NCI-H2107 (cell line): ENCODE results near the gene PHC2.
"Not testable (repeated sequence)": the region's sequence is repeated elsewhere in the genome, so short reads cannot be mapped to it uniquely, and the experiment has no call there.

Experiments used
- DNase-seq: peaks from one replicate; lab custom pipeline; 2025; lab: John Stamatoyannopoulos, UW

The PHC2 gene

DNA sequence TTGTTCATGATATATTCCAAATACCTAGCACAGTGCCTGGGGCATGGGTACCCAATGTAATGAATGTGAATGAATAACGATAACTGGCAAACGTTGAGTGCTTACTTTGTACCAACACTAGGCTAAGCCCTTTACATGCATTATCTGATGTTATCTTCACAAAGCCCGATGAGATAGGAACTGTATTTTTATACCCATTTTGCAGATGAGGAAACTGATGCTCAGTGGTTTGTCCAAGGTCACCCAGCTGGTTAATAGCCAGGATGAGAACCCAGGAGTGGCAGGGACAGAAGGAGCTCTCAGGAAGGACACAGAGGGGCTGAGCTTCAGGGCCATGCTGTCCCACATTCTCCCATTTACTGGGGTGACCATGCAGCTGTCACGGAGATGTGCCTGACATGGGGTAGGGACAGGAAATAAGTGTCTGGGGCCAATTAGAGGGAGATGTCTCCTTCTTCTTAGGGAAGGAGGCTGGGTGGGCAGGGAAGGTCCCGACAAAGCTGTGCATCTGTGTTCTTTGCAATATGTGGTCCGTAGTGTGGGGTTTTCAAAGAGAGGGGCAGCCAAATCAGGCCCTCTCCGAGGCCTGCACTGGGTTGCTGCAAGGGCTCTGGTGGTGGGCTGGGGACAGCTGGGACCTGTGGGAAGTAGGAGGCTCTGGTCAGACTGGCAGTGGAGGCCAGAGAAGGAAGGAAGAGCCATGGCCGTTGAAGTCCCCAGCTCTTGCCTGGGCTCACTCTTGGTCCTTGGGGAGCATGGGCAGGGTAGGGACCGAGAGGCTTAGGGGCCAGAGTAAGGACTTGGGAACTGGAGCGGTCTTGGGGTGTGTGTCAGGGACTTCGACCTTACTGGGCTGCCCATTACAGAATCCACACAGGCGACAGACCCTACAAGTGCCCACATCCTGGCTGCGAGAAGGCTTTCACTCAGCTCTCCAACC is 136.6 kb downstream of the PHC2 start:
- no peak for DNase-seq

DNA sequence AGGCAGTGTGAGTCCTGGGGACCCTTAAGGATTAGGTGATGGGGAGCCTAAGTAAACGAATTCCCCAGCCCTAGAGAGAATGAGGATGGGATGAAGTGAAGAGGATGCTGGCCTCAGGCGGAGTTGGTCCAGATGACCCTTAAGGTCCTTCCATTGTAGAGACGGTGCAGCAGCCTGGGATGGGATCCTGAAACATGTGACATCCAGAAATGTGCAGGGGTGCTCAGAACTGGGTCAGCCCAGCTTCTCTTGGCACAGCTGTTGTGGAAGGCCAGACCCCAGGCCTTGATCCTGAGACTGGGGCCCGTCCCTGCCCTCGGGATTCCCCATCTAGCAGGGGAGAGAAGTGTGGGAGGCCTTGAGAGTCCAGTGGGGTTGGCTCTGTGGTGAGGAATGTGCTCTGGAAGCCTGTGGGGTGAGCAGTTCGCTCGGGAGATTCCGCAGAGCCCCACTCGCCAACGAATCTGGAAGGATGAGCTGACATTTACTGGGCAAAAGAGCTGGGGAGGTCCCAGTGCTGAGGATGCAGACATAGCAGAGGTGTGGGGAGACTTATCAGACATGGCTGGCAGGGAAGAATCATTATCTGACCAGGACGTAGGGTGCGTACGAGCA is 138.1 kb downstream of the PHC2 start:
- DNase-seq, result no peak

DNA sequence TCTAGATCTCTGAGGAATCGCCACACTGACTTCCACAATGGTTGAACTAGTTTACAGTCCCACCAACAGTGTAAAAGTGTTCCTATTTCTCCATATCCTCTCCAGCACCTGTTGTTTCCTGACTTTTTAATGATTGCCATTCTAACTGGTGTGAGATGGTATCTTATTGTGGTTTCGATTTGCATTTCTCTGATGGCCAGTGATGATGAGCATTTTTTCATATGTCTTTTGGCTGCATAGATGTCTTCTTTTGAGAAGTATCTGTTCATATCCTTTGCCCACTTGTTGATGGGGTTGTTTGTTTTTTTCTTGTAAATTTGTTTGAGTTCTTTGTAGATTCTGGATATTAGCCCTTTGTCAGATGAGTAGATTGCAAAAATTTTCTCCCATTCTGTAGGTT is 140.3 kb downstream of the PHC2 start:
- DNase-seq, result not testable (repeated sequence)

DNA sequence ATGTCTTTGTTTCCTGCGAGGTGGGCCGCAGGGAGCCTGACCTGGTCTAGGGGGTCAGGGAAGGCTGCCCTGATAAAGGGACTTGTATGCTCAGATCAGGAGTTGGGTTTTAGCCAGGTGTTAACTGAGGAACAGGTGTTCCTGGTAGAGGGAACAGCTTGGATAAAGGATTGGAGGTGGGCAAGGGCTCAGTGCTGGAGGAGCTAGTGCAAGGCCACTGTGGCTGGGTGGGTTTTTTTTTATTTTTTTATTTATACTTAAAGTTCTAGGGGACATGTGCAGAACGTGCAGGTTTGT is 141.1 kb downstream of the PHC2 start:
- DNase-seq, result no peak

DNA sequence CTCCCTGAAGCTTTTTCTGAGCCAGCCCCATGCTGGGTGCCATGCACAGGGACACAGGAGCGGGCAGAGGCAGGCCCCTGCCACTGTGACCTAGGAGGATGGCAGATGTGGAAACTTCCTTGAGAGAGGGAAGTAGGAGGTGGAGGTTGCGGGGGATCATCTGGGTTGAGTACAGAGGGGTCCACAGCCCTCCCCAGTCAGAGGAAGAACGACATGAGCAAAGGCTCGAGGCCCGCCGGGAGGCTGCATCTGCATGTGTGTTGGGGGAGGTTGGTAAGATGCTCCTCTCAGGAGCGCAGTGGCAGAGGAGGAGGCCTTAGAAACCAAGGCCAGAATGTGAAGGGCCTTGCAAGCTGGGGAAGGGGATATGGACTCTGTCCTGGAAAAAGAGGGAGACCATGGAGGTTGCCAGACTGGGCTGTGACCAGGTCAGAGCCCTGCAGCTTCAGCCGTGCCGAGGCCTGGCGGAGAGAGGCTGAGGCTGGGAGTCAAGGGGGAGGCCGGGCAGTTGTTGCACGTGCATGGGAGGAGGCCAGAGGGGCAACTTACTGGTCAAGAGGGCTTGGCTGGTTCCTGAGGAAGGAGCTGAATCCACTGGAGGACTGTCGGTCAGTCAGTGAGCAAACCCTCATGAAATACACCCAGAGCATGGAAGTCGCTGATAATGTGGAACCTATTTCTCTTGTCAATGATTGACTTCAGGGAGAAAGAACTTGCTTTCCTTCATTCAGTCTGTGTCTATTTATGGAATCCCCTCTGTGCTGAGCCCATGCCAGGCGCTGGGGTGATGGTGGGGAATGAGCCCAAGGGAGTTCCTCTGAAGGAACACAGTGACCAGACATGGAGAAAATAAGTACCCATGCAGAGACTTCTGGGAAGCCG is 141.7 kb downstream of the PHC2 start:
- no peak for DNase-seq

DNA sequence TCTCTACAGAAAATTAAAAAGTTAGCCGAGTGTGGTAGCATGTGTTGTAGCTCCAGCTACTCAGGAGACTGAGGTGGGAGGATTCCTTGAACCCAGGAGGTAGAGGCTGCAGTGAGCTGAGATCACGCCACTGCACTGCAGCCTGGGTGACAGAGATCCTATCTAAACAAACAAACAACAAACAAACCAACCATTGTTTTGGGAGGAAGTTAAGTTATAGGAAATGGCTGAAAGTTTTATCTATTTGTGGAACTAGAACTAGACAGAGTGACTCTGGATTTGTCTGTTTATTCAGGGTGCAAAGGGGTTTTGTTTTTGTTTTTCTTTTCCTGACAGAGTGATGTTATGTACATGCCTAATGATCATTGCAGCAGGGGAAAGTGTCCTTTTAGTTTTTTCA is 143.6 kb downstream of the PHC2 start:
- DNase-seq, result no peak

DNA sequence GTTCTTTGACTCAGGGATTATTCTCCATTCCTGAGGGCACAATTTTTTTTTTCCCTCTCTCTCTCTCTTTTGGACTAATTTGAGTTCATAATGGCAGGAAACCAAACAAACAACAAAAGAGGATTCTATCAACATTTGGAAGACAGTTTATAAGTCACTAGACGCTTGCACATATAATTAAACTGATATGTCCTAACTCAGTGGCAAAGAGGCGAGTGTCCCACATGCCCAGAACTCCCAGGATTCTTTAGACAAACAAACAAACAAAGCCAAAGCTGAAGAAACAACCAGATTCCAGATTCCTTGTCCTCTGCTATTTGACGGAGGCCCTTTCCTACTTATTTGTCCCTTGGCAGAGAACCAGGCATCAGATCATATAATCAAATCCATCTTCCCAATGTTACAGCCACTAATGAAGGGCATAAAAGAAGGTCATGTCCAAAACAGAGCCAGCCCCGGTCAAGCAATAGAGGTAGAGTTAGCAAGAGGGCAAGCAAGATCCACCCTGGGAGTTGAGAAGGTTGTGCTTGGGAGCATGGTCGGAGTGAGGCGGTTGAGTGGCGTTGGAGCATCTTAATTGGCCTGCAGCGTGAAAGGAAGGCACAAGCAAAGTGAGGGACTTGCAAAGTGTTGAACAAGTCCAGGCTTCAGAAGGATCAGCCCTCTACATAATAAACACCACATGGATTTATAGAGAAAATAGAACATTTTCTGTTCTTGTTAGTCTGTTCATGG is 144.3 kb downstream of the PHC2 start:
- DNase-seq, result no peak

DNA sequence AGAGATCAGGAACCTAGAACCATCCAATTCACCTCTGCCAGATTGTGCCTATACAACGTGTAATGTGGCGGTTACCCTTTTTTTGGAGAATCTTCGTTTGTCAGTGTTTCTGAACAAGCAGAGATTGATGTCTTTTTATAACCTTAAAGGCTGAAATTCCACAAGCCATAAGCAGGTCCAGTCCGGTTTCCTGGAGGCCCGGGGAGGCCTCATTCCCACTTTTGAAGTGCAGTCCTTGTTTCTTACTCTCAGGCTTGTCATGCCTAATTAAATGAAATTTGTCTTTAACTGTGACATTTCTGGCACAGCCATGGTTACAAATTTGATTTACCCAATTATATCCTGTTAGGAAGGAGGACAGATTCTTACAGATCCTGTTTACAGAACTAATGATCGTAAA is 146.8 kb downstream of the PHC2 start:
- no peak for DNase-seq

DNA sequence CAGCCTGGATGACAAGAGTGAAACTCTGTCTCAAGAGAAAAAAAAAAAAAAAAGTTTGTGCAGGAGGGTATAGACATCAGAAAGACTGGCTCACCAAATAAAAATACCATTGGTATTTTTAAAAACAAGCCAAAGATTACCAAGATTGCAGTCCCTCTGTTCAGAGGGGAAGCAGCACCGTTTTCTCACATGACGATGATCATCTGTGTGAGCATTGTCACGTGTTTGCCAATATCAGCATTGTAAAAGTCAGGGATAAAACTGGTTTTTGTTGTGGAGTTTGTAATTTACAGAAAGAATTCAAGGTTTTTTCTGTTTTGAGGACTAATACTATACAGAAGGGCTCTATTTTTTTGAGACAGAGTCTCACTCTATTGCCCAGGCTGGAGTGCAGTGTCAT is 148.1 kb downstream of the PHC2 start:
- no peak for DNase-seq

DNA sequence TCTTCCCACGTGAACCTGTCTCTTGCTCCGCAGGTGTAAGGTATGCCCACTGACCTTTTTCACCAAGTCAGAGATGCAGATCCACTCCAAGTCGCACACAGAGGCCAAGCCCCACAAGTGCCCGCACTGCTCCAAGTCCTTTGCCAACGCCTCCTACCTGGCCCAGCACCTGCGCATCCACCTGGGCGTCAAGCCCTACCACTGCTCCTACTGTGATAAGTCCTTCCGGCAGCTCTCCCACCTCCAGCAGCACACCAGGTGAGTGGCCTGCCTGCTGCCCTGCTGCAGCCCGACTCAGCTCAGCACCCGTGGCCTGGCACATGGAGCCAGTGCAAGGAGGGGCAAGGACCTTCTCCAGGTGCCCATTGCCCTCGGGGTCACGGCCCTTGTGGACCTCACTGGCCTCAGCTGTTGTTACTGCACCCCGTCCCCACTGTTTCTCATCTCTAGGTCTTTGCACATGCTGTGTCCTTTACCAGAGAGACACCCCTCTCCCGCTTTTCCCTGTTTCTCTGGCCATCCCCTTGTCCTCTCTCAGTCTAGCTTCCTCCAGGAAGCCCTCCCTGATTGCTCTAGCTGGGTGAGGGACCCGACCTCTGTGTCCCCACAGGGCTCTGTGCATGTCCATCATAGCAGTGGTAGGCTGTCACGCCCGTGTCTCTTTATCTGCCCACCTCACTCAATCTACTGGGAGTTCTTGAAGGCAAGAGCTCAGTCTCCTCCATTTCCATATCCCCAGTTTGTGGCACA is 149.2 kb downstream of the PHC2 start:
- DNase-seq, result no peak

DNA sequence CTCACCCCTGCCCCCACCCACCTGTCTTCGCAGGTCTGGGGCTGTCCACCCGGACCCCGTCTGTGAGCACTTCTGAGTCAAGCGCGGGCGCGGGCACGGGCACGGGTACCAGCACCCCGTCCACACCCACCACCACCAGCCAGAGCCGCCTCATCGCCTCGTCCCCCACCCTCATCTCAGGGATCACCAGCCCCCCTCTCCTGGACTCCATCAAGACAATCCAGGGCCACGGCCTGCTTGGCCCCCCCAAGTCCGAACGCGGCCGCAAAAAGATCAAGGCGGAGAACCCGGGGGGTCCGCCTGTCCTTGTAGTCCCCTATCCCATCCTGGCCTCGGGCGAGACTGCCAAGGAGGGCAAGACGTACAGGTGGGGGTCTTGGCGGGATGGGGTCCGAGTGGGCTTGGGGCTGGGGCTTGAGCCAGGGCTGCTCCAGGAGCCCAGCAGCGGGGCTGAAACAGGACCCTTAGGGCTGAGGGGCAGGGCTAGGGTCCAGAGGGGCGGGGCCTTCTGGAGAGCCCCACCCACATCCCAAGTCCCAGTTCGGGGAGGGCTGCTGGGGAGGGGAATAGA is 150.7 kb downstream of the PHC2 start:
- DNase-seq, result no peak

DNA sequence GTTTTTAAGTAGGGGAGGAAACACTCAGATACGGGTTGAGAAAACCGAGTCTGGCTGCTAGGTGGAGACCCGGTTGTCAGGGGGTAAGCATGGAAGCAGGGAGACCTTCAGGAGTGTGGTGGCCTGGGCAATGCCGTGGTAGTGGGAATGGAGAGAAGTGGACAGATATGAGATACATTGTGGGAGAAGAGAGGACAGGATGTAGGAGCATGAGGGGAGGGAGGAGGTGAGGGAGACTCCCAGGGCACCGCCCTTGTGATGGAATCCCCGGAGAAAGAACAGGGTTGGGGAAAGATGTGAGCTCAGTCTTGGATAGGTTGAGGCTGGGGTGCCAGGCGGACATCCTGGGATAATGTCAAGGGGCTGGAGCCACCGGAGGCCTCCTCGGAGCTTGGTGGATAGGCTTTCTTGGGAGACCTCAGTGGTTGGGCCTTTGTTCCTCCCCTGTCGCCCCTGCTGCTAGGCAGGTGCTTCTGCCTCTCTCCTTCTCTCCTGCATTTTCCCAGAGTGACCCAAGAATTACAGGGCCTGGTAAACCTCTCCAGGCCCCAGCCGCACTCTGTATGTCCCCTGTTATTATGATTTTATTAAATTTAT is 153.3 kb downstream of the PHC2 start:
- DNase-seq, result no peak

DNA sequence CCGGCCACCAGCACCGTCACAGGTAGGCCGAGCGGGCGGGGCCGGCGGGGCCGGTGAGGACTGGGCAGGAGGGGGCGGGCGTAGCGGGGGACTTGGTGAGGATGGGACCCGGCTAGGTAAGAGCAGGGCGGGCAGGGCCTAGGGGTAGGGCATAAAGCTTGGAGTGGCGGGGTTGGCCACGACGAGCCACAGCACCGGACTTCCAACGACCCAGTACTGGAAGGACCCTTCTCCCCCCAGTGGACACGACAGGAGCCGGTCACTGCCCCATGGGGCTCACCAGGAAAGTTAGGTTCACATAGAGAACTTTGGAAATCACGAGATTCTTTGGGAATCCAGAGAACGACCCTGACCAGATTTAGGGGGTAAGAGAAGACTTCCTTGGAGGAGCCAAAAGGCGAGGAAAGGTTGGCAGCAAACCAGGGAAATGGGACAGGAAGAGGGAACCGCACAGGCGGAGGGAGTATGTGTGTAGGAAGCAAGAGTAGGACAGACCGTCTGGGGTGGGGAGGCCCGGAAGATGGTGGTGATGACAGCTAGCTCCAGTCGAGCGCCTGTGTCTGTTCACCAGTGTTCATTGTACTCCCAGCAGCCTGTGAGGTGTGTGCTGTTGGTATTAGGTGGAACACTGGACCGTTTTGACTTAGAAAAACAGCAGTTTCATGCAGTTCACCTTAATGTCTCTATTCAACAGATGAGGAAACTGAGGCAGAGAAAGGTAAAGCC is 154.2 kb downstream of the PHC2 start:
- DNase-seq, result no peak

DNA sequence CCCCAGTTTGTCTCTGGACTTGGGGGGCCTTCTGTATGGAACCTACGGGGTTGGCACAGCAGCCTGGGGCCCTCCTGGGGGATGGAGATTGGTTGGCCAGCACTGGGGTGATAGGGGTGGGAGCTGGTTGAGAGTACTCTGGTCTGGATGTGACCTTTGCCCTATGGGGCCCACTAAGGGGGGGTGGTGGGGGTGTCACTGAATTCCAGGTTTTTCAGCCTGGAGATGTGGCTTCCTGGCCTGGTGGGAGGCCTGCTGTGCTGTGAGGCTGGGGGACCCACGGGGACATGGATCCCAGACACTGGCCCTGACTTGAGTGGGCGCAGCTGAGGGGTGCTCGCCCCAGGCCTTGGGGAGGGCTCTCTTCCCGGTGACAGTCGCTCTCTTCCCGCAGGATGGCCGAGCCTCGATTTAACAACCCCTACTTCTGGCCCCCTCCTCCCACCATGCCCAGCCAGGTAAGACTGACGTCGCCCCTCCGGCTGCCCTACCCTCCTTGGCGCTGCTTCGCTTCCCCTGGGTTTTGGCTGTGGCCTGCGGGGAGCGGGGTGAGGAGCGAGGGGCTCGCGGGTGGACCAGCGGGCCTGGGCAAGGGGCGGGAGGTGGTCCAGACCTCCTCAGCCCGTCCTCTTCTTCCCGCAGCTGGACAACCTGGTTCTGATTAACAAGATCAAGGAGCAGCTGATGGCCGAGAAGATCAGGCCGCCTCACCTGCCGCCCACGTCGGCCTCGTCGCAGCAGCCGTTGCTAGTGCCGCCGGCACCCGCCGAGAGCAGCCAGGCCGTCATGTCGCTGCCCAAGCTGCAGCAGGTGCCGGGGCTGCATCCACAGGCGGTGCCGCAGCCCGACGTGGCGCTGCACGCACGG is 155.0 kb downstream of the PHC2 start:
- DNase-seq, result no peak

DNA sequence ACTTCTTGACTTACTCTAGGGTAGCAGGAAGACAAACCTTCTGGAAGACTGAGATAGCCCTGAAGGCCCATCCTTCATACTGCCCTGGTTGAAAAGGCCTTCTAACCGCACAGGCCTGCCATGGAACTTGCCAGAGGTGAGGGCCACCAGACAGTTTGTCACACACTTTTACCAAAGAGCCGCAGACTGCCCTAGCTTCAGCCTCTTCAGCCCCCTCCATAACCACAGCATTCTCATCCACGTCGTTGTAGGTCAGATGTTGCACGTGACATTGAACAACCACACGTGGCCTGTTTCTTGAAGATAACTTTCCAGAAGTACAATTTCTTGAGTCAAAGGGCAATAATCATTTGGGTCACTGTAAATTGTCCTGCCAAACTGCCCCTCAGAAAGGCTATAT is 155.7 kb downstream of the PHC2 start:
- DNase-seq, result no peak

DNA sequence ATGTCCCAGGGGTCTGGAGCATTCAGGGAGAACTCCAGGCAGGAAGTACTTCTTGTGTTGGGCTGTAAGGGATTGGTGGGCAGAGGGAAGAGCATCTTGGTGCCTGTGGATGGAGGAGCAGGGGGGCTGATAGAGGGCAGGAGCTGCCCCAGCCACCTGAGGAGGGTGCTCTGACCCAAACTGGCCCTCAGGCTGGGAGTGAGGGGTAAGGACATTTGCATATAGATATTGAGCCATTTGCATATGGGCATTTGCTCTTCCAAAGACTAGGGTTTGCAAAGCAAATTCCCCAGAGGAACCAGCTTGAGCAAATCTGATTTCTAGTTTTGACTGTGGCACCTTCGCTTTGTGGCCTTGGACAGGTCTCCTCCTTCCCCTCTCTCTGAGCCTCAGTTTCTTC is 156.4 kb downstream of the PHC2 start:
- no peak for DNase-seq

DNA sequence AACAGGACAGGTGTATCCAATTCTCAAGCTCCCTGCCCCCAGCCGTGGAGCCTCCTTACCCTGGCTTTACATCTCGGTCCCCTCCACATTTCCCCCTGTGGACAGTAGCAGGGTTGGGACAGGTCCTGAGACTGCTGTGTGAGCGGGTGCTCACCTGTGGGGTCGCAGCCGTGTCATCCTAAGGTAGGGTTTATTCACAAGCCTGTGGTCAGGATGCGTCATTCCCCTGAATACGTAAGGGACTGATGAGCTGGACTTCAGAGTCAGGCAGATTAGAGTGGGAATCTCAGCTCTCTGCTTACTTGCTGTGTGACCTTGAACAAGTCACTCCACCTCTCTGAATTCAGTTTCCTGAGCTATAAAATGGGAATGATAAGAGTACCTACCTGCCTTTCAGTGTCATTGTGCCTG is 156.9 kb downstream of the PHC2 start:
- no peak for DNase-seq
